ENCODE results near the gene TEX13B. TPM values are rescaled to one million over a fixed set of nuclear protein-coding genes. Genes with fewer than 3 reads are reported as not detected.
"Not testable (repeated sequence)": the region's sequence is repeated elsewhere in the genome, so short reads cannot be mapped to it uniquely, and the experiment has no call there.

The TEX13B gene
- total RNA-seq, 1 donor = not detected

DNA sequence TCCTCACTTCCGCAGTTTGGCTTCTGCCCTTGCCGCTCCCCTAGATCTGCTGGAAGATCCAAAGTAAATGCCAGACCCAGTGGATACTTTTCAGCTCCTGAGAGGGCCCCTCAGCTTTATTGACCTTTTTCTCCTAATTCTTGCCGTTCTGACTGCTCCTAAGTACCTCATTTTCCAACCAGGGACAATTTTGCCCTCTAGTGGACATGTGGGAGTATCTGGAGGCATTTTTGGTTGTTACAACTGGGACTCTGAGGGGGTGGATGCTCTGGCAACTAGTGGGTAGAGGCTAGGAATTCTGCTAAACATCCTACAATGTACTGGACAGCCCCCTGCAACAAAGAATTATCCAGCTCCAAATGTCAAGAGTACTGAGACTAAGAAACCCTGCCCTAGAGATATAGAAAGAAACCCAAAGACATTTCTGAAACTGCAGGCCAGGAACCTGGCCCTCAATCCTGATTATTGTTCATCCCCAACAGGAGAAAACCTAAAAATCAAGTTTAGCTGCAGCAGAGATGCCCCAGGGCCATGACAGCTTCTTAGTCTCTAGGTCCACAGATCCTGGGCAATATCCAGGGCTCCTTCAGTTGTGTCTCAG is 3.4 kb downstream of the TEX13B start:
- H3K9me3 ChIP-seq (ENCODE audit: low read depth, low read length) = no peaks in the 10 kb centered on the region
- H3K27me3 ChIP-seq (ENCODE audit: insufficient read depth, low read length) = no peaks in the 10 kb centered on the region
- H3K4me3 ChIP-seq (ENCODE audit: low read length) = no peak overlapping the region
- H3K4me1 ChIP-seq (ENCODE audit: insufficient read depth, low read length) = no peaks in the 10 kb centered on the region

DNA sequence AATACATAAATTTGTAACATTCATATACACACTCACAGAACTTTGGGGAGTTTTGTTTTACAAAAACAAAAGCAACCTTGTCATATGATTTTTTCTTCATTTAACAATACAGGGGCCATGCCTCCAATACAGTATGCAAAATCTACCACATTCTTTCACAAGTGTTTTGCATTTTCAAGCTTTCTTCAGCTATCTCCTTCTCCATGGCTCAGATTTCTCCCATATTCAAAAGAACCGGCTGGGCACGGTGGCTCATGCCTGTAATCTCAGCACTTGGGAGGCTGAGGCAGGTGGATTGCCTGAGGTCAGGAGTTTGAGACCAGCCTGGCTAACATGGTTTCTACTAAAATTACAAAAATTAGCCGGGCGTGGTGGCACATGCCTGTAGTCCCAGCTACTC is 4.1 kb downstream of the TEX13B start:
- Histone ChIP-seq H3K9me3 (ENCODE audit: low read depth, low read length) (no peaks in the 10 kb centered on the region), H3K27me3 (ENCODE audit: insufficient read depth, low read length) (no peaks in the 10 kb centered on the region), H3K4me1 (ENCODE audit: insufficient read depth, low read length) (no peaks in the 10 kb centered on the region), H3K4me3 (ENCODE audit: low read length) (no peak overlapping the region)

DNA sequence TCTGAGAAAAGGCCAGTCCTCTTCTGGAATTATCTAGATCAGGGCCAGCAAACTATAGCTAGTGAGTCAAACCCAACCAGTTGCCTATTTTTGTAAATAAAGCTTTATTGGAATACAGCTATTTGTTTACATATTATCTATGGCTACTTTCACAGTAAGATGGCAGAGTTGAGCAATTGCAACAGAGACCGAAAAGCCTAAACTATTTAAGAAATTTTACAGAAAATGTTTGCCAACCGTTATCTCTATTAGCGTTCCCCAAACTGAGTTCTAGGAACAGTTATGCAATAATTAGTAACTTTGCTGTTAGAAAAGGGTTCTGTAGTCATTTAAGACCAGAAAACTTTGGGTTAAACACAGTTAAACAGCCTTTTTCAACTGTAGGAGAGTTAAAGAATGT is 10.5 kb downstream of the TEX13B start:
- Histone ChIP-seq H3K27me3 (ENCODE audit: insufficient read depth, low read length) (no peaks in the 10 kb centered on the region), H3K9me3 (ENCODE audit: low read depth, low read length) (no peaks in the 10 kb centered on the region), H3K4me3 (ENCODE audit: low read length) (no peak overlapping the region), H3K4me1 (ENCODE audit: insufficient read depth, low read length) (no peaks in the 10 kb centered on the region)

DNA sequence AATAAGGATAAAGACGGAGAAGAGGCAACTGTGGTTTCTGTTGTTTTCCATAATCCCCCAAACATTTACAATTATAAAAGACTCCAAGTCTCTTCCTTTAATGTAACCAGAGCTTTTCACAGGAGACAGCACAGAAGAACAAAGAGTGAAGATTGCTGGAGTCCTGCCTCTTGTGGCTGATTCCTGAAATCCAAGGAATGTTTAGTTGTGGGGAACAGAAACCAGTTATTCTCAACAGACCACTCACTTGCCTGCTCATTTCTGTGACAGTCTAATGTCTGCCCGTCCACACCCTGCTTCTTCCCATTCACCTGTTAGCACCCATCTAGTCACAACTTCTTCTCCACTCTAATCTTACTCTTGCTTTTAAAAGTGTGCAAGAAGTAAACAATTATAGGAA is 12.1 kb downstream of the TEX13B start:
- Histone ChIP-seq H3K9me3 (ENCODE audit: low read depth, low read length) (no peaks in the 10 kb centered on the region), H3K27me3 (ENCODE audit: insufficient read depth, low read length) (no peaks in the 10 kb centered on the region), H3K4me1 (ENCODE audit: insufficient read depth, low read length) (no peaks in the 10 kb centered on the region), H3K4me3 (ENCODE audit: low read length) (no peak overlapping the region)

DNA sequence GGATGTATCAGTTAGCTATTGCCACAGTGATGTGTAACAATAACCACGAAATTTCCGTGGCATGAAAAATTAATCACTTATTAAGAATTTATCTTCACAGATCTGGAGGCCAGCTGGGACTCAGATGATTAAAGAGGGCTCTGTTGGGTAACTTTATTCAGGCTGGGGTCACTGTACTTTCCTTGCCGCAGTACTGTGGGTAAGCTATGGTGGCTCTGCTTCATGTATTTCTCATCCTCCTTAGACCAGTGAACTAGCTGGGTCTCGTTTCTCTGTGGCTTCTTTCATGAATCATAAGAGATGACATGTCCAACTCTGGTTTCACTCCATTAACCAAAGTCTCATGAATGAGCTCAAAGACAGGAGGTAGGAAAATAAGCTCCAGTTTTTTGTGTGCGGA is 13.5 kb downstream of the TEX13B start:
- H3K4me1 ChIP-seq (ENCODE audit: insufficient read depth, low read length) = no peaks in the 10 kb centered on the region
- no peaks in the 10 kb centered on the region for H3K27me3 ChIP-seq (ENCODE audit: insufficient read depth, low read length)

DNA sequence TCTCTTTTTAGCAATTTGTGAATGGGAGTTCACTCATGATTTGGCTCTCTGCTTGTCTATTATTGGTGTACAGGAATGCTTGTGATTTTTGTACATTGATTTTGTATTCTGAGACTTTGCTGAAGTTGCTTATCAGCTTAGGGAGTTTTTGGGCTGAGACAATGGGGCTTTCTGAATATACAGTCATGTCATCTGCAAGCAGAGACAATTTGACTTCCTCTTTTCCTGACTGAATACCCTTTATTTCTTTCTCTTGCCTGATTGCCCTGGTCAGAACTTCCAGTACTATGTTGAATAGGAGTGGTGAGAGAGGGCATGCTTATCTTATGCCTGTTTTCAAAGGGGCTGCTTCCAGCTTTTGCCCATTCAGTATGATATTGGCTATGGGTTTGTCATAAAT is 26.8 kb downstream of the TEX13B start:
- not testable (repeated sequence) for H3K4me1 ChIP-seq (ENCODE audit: insufficient read depth, low read length); H3K27me3 ChIP-seq (ENCODE audit: insufficient read depth, low read length)

More for the DNA sequence above, 13.5 kb downstream of the TEX13B start:
- no peak overlapping the region for H3K4me3 ChIP-seq (ENCODE audit: low read length)
- no peaks in the 10 kb centered on the region for H3K9me3 ChIP-seq (ENCODE audit: low read depth, low read length)

DNA sequence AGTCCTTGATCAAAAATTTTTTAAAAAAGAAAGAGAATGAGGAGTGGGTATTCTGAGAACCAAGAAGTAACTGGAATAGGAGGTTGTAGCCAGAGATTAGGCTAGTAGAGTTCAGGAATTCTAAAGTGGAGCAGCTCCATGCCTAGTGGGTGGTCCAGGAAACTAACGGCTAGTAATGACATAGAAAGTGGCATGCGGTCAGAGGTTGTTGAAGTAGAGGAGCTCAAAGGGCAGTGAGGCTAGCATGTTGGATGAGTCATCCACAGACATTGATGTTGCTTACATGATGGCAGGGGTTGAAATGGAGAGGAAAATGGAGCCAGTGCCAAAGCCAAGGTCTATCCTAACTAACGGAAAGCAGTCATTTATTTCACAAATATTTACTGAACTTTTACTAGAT is 42.1 kb downstream of the TEX13B start:
- no peaks in the 10 kb centered on the region for H3K9me3 ChIP-seq (ENCODE audit: low read depth, low read length)
- H3K4me1 ChIP-seq (ENCODE audit: insufficient read depth, low read length) = no peaks in the 10 kb centered on the region
- H3K27me3 ChIP-seq (ENCODE audit: insufficient read depth, low read length) = no peaks in the 10 kb centered on the region
- H3K4me3 ChIP-seq (ENCODE audit: low read length) = no peak overlapping the region

More for the DNA sequence above, 26.8 kb downstream of the TEX13B start:
- H3K4me3 ChIP-seq (ENCODE audit: low read length); H3K9me3 ChIP-seq (ENCODE audit: low read depth, low read length): not testable (repeated sequence)

DNA sequence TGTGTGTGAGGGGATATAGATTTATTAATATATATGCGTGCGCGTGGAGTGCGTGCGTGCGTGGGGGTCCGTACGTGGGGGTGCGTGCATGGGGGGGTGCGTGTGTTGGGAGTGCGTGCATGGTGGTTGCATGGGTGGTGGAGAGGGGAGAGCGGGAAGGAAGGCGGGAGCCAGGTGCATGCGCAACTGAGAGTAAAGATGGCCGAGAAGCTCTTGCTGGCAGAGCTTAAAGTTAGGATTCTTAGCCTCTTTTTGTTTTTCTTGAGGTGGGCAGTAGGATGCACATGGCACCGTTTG is 45.8 kb downstream of the TEX13B start:
- Histone ChIP-seq H3K4me1 (ENCODE audit: insufficient read depth, low read length) (no peaks in the 10 kb centered on the region), H3K4me3 (ENCODE audit: low read length) (no peak overlapping the region), H3K27me3 (ENCODE audit: insufficient read depth, low read length) (no peaks in the 10 kb centered on the region), H3K9me3 (ENCODE audit: low read depth, low read length) (no peaks in the 10 kb centered on the region)

DNA sequence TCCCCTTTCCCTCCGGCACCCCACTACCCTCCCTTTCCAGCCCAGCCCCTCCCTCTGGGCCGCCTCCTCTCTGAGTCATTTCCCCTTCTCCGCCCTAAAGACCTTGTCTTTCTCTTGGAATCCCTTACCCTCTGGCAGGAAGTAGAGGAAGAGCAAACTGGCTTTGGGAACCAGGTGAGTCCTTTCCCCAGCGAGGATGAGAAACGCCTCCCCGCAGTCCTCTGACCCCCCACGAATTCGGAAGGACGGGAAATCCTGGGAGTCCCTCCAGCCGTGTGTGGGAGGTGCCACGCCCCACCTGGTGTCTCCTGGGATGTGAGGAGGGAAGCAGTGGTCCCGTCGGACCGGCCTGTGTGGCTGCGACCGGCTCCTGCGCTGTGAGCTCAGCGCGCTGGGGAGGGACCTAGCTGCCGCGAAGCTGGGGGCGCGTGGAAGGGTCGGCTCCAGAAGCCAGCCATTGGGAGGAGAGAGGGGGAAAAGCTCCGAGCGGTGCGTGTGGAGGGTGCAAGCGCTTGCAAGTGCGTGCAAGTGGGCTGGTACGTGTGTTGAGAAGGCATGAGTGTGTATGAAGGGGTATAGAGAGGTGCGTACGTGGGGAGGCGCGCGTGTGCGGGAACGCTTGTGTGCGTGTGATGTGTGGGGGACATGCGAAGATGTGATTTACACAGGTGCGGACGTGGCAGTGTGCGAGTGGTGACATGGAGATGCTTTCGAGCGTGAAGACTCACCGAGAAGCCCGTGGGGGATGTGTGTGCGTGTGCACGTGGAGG is 46.3 kb downstream of the TEX13B start:
- Histone ChIP-seq H3K4me1 (ENCODE audit: insufficient read depth, low read length) (no peaks in the 10 kb centered on the region), H3K4me3 (ENCODE audit: low read length) (no peak overlapping the region), H3K9me3 (ENCODE audit: low read depth, low read length) (no peaks in the 10 kb centered on the region), H3K27me3 (ENCODE audit: insufficient read depth, low read length) (no peaks in the 10 kb centered on the region)

DNA sequence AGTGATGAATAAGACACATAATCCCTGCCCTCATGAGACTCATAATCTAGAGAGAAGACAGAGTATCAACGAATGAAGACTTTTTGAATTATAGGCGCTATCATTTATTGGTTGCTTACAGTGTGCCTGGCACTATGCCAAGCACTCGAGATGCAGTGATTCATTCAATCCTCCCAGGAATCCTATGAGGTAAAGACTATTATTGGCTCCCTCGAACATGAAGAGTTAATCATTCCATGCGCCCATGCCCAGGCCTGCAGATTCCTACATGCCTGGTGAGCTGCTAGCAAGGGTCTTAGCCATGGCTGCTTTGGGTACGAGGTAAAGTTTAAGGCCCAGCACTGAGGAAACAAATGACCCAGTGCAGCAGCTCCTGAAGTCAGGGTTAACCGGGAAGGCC is 47.0 kb downstream of the TEX13B start:
- Histone ChIP-seq H3K9me3 (ENCODE audit: low read depth, low read length) (no peaks in the 10 kb centered on the region), H3K4me1 (ENCODE audit: insufficient read depth, low read length) (no peaks in the 10 kb centered on the region), H3K27me3 (ENCODE audit: insufficient read depth, low read length) (no peaks in the 10 kb centered on the region), H3K4me3 (ENCODE audit: low read length) (no peak overlapping the region)

DNA sequence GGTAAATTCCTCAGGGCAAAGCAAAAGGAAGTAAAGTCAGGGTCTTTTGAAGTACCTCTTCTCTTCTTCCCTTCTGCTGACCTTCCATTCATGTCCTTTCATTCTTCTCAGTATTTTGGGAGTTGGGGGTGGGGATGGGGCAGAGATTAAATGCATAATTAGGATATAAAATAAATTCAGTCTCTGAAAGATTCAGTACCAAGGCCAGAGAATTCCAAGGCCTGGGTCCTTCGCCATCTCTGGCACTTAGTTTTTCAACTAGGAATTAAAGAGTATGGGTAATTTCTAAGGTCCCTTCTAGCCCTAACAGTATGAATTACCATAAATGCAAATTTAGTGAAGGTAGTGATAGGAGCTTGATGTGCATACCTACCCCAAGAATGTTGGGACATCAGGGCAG is 47.9 kb downstream of the TEX13B start:
- Histone ChIP-seq H3K4me1 (ENCODE audit: insufficient read depth, low read length) (no peaks in the 10 kb centered on the region), H3K4me3 (ENCODE audit: low read length) (no peak overlapping the region), H3K27me3 (ENCODE audit: insufficient read depth, low read length) (no peaks in the 10 kb centered on the region), H3K9me3 (ENCODE audit: low read depth, low read length) (no peaks in the 10 kb centered on the region)

Other genes starting within 250 kb of the TEX13B start
- gene TSC22D3, start 206.6 kb downstream of the TEX13B start, total RNA-seq = 1,104 TPM
- gene NCBP2L, start 204.6 kb downstream of the TEX13B start, total RNA-seq = 0.21 TPM
- 17.6 TPM for gene MID2, start 156.5 kb downstream of the TEX13B start, total RNA-seq
- gene VSIG1, start 62.7 kb upstream of the TEX13B start, total RNA-seq = 6.3 TPM
- 31.7 TPM for gene PSMD10, start 109.2 kb upstream of the TEX13B start, total RNA-seq
- 4.7 TPM for gene ATG4A, start 109.4 kb upstream of the TEX13B start, total RNA-seq